Neural progenitor cell (in vitro differentiated cells): ENCODE measurements around the gene NPSR1. TPM values are rescaled to one million over a fixed set of nuclear protein-coding genes. Genes with fewer than 3 reads are reported as not detected.

Source experiments
- DNase-seq: peaks from one replicate; pipeline ENCODE4 v3.0.0-alpha.2; 2016; ENCODE audit warnings: low spot score
- H2AFZ ChIP-seq: fragments of 200-600 bp; sonication (generic); replicated peaks from 2 replicates; pipeline ENCODE4 v1.6.1; 2016; ENCODE audit warnings: antibody characterized with exemption
- H3F3A ChIP-seq: fragments of 200-600 bp; sonication (generic); 2 replicates; pipeline ENCODE4 v1.6.1; 2016; ENCODE audit warnings: antibody characterized with exemption, low read depth
- H3K27ac ChIP-seq: fragments of 200-600 bp; sonication (generic); 2 replicates; pipeline ENCODE4 v1.5.1; 2016; ENCODE audit warnings: mild to moderate bottlenecking
- H3K27me3 ChIP-seq: fragments of 200-600 bp; sonication (generic); 2 replicates; pipeline ENCODE4 v1.6.1; 2016; ENCODE audit warnings: mild to moderate bottlenecking, moderate library complexity
- H3K36me3 ChIP-seq: fragments of 200-600 bp; sonication (generic); 2 replicates; pipeline ENCODE4 v1.5.1; 2016
- H3K4me1 ChIP-seq: fragments of 200-600 bp; sonication (generic); 2 replicates; pipeline ENCODE4 v1.6.1; 2016; ENCODE audit warnings: mixed run types
- H3K4me2 ChIP-seq: fragments of 200-600 bp; sonication (generic); 2 replicates; pipeline ENCODE4 v1.6.1; 2016
- H3K4me3 ChIP-seq: fragments of 200-600 bp; sonication (generic); 2 replicates; pipeline ENCODE4 v1.5.1; 2016
- H3K79me2 ChIP-seq: fragments of 200-600 bp; sonication (generic); 2 replicates; pipeline ENCODE4 v1.6.1; 2016; ENCODE audit warnings: low read depth
- H3K9ac ChIP-seq: fragments of 200-600 bp; sonication (generic); 2 replicates; pipeline ENCODE4 v1.6.1; 2016
- H3K9me3 ChIP-seq: fragments of 200-600 bp; sonication (generic); 2 replicates; pipeline ENCODE4 v1.5.1; 2016; ENCODE audit warnings: low read depth
- H4K20me1 ChIP-seq: fragments of 200-600 bp; sonication (generic); 2 replicates; pipeline ENCODE4 v1.6.1; 2016; ENCODE audit warnings: low read depth
- H3K27ac Mint-ChIP-seq: 3 replicates; pipeline ENCODE4 v1.8.0; 2021; ENCODE audit warnings: mixed read lengths
- H3K27me3 Mint-ChIP-seq: 2 replicates; pipeline ENCODE4 v1.8.0; 2022; ENCODE audit warnings: low read depth, mild to moderate bottlenecking, inconsistent platforms, moderate library complexity, mixed read lengths; ENCODE audit not compliant: insufficient read depth
- H3K36me3 Mint-ChIP-seq: 3 replicates; pipeline ENCODE4 v1.8.0; 2021; ENCODE audit warnings: mixed read lengths
- H3K4me1 Mint-ChIP-seq: 3 replicates; pipeline ENCODE4 v1.8.0; 2021; ENCODE audit warnings: mixed read lengths
- H3K4me3 Mint-ChIP-seq: 3 replicates; pipeline ENCODE4 v1.8.0; 2021; ENCODE audit warnings: mild to moderate bottlenecking, moderate library complexity, mixed read lengths
- H3K9me3 Mint-ChIP-seq: 3 replicates; pipeline ENCODE4 v1.8.0; 2020; ENCODE audit warnings: mixed read lengths
- EZH2 ChIP-seq: fragments of 200-600 bp; sonication (generic); IDR thresholded peaks from 2 replicates; pipeline ENCODE4 v1.6.1; 2017; ENCODE audit warnings: antibody characterized with exemption, mild to moderate bottlenecking, moderate library complexity
- EZH2phosphoT487 ChIP-seq: fragments of 200-600 bp; sonication (generic); IDR thresholded peaks from 2 replicates; pipeline ENCODE4 v1.6.1; 2017; ENCODE audit warnings: antibody characterized with exemption
- total RNA-seq: library from RNA; depleted of rRNA; stranded (reverse); fragments of >200 nt; gene quantifications from 2 replicates; pipeline ENCODE4 v1.2.3, GENCODE V29; 2015; ENCODE audit warnings: low replicate concordance
- TF ChIP-seq, protein P1 (sequence below): fragments of 200-600 bp; sonication (generic); IDR thresholded peaks from 2 replicates; pipeline ENCODE4 v1.5.1; 2017; ENCODE audit warnings: antibody characterized with exemption, mild to moderate bottlenecking

Gene NPSR1
- total RNA-seq, 1 donor from 2014 or later, result not detected

DNA sequence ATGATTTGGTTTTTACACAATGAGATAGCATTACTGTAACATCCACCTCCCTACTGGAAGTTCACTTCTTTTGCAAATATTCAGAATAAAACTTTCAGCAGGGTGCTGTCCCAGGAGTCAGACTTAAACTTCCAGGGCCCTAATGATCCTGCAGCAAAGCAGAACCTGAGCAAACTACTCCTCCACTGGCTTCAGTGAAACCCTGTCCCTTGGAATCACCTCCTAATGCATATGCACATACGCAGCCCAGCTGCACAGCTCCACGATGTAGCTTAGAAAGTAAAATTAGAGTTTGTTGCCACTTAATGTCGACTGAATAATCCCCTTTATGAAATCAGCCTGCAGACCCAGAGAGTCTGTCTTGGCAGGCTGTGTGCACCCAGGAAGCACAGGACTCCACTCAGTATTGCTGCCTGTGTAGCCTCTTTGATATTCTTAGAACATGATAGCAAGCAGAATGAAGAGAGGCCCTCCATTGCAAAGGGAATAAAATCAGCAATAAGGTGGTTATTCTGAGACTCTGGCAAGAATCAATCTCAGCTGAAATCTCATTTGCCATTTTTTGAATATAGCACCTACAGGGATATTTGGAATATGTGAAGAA is 1.6 kb downstream of the NPSR1 start:
- H4K20me1 ChIP-seq, result no peaks in the 10 kb centered on the region

DNA sequence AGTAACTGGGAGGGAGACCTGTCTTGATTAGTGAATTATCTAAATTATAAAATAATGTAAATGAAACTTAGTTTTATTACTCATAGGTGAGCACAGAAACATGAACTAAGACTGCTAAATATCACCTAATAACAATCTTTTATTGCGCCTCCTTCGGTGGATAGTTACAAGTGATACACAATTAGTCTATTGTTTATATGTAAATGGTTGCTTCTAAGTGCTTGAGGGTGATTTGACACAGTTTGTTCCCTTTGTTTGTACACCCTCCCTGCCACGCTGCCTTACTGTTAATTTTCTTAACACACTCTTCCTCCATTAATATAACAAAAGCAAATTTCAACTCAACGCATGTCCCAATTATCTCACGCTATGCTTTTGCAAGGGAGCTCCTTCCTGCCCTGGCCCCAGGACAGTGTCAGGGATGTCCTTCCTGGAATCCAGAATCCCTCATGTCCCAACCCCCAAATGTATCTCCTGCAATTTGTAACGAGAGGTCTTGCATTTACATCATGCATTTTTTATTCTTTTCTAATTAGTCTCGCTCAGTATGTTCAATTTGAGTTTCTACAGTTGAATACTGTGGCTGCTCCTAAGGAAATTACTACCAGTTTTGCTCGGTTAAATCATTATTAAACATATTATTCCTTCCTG is 4.2 kb downstream of the NPSR1 start:
- no peak for DNase-seq
- Histone ChIP-seq H3K4me1 (peaks cover 24% of the 10 kb centered on the region), H3K27me3 (no peaks in the 10 kb centered on the region), H3K4me2 (peak overlapping the region; percentile 2), H3K9me3 (no peaks in the 10 kb centered on the region), H3K79me2 (no peaks in the 10 kb centered on the region), H3F3A (no peaks in the 10 kb centered on the region), H2AFZ (peak overlapping the region; percentile 36), H3K27ac (no peak overlapping the region), H3K4me3 (no peak overlapping the region), H4K20me1 (no peaks in the 10 kb centered on the region), H3K9ac (no peak overlapping the region), H3K36me3 (no peaks in the 10 kb centered on the region)
- Mint-ChIP-seq H3K4me1 (peaks cover 16% of the 10 kb centered on the region), H3K4me3 (no peak overlapping the region), H3K9me3 (no peaks in the 10 kb centered on the region), H3K27me3 (peaks cover 1% of the 10 kb centered on the region), H3K36me3 (no peaks in the 10 kb centered on the region), H3K27ac (no peak overlapping the region)
- TF ChIP-seq, protein P1, sequence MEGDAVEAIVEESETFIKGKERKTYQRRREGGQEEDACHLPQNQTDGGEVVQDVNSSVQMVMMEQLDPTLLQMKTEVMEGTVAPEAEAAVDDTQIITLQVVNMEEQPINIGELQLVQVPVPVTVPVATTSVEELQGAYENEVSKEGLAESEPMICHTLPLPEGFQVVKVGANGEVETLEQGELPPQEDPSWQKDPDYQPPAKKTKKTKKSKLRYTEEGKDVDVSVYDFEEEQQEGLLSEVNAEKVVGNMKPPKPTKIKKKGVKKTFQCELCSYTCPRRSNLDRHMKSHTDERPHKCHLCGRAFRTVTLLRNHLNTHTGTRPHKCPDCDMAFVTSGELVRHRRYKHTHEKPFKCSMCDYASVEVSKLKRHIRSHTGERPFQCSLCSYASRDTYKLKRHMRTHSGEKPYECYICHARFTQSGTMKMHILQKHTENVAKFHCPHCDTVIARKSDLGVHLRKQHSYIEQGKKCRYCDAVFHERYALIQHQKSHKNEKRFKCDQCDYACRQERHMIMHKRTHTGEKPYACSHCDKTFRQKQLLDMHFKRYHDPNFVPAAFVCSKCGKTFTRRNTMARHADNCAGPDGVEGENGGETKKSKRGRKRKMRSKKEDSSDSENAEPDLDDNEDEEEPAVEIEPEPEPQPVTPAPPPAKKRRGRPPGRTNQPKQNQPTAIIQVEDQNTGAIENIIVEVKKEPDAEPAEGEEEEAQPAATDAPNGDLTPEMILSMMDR, result no peak
- TF ChIP-seq EZH2phosphoT487, result no peak
- TF ChIP-seq EZH2, result no peak

More for the DNA sequence above, 1.6 kb downstream of the NPSR1 start:
- Mint-ChIP-seq H3K4me1 (peaks cover 16% of the 10 kb centered on the region), H3K27ac (no peak overlapping the region), H3K4me3 (no peak overlapping the region), H3K36me3 (no peaks in the 10 kb centered on the region), H3K9me3 (no peaks in the 10 kb centered on the region), H3K27me3 (no peaks in the 10 kb centered on the region)
- DNase-seq, result no peak
- Histone ChIP-seq H3K4me2 (no peak overlapping the region), H3K9ac (no peak overlapping the region), H3K36me3 (no peaks in the 10 kb centered on the region), H3F3A (no peaks in the 10 kb centered on the region), H3K4me3 (no peak overlapping the region), H3K27me3 (no peaks in the 10 kb centered on the region), H3K27ac (no peak overlapping the region), H3K4me1 (peaks cover 24% of the 10 kb centered on the region), H3K9me3 (no peaks in the 10 kb centered on the region), H3K79me2 (no peaks in the 10 kb centered on the region), H2AFZ (no peak overlapping the region)
- TF ChIP-seq, protein P1, result no peak
- TF ChIP-seq EZH2 (no peak), EZH2phosphoT487 (no peak)

DNA sequence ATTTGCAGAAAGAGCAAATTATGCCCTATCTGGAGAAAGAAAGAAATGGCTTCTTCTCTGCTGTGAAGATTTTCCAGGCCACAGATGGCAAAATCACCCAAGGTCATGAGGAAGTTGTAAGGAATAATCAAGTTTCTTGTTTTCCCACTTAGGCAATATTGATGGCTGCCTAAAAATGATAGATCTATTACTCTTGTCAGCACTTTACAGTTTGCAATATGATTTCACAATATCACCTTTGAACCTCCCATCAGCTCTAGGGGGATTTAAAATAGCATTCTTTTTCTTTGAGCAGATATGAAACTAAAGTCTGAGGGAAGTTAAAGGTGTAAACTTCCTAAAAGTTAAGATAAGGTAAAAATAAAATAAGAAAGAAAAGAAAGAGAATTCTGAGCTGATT is 6.7 kb downstream of the NPSR1 start:
- no peak overlapping the region for H3K4me3 ChIP-seq
- DNase-seq, result no peak
- Mint-ChIP-seq H3K9me3 (no peaks in the 10 kb centered on the region), H3K4me3 (no peak overlapping the region), H3K27me3 (peaks cover 2% of the 10 kb centered on the region), H3K4me1 (peaks cover 14% of the 10 kb centered on the region), H3K27ac (no peak overlapping the region), H3K36me3 (no peaks in the 10 kb centered on the region)
- no peak overlapping the region for H2AFZ ChIP-seq
- no peaks in the 10 kb centered on the region for H3K9me3 ChIP-seq
- no peaks in the 10 kb centered on the region for H3K79me2 ChIP-seq
- peaks cover 16% of the 10 kb centered on the region for H3K4me1 ChIP-seq
- TF ChIP-seq, protein P1, result no peak
- TF ChIP-seq EZH2phosphoT487, result no peak
- no peak for TF ChIP-seq EZH2
- no peak overlapping the region for H3K9ac ChIP-seq
- no peaks in the 10 kb centered on the region for H3K36me3 ChIP-seq
- no peaks in the 10 kb centered on the region for H3K27me3 ChIP-seq
- H3K4me2 ChIP-seq, result no peak overlapping the region
- no peaks in the 10 kb centered on the region for H4K20me1 ChIP-seq
- H3K27ac ChIP-seq, result no peak overlapping the region
- H3F3A ChIP-seq, result no peaks in the 10 kb centered on the region
